Panc1 (cell line): Measurements from ENCODE around the gene RASD2. TPM values are rescaled to one million over a fixed set of nuclear protein-coding genes. Genes with fewer than 3 reads are reported as not detected.
A peak's percentile ranks its signal among the peaks of the same experiment; 100 is the strongest.

Experiments
- ATAC-seq: fragments of 200-7000 bp; cut with Tn5 transposase; 2 replicates; pipeline ENCODE4 v1.9.1; 2020; ENCODE audit warnings: mild to moderate bottlenecking, moderate library complexity
- BruUV-seq: library from RNA; stranded (reverse); fragments of 400-500 nt; replicated peaks from 2 replicates; lab custom pipeline; 2021; lab: Mats Ljungman, UMichigan
- CTCF ChIA-PET: fragments of 300-600 bp; sonication (Branson Sonifier 250); formaldehyde crosslinking; loops from one replicate; lab custom pipeline; 2022; ENCODE audit warnings: antibody characterized with exemption; lab: Charles Lee
- POLR2A ChIA-PET: fragments of 300-600 bp; sonication (Branson Sonifier 250); formaldehyde crosslinking; loops from one replicate; lab custom pipeline; 2022; ENCODE audit warnings: antibody characterized with exemption; lab: Charles Lee
- DNase-seq: peaks from one replicate; pipeline ENCODE4 v3.0.0-alpha.2; 2010; ENCODE audit warnings: low read depth, low spot score
- H3K27ac ChIP-seq: 2 replicates; pipeline ENCODE4 v1.5.1; 2011; ENCODE audit warnings: mild to moderate bottlenecking, low read length, inconsistent platforms
- H3K27me3 ChIP-seq: fragments of 200-500 bp; sonication (Bioruptor generic); 2 replicates; pipeline ENCODE4 v1.6.0; 2014; ENCODE audit warnings: low read length, inconsistent platforms; ENCODE audit not compliant: control insufficient read depth, insufficient read depth
- H3K36me3 ChIP-seq: fragments of 200-500 bp; sonication (Bioruptor generic); 2 replicates; pipeline ENCODE4 v1.5.1; 2014; ENCODE audit warnings: inconsistent platforms, mild to moderate bottlenecking, low read length, moderate library complexity; ENCODE audit not compliant: control insufficient read depth, insufficient read depth
- H3K4me1 ChIP-seq: 2 replicates; pipeline ENCODE4 v1.5.1; 2011; ENCODE audit warnings: inconsistent platforms, mild to moderate bottlenecking, low read length, moderate library complexity; ENCODE audit not compliant: control insufficient read depth, insufficient read depth
- H3K4me3 ChIP-seq, 2 experiments: 2 replicates each; pipeline ENCODE4 v1.5.1; 2011 to 2012; ENCODE audit warnings: low read depth in 2 of 2, low read length in 2 of 2, mild to moderate bottlenecking in 2 of 2, inconsistent platforms in 1 of 2, moderate library complexity in 1 of 2
- H3K9me3 ChIP-seq: fragments of 200-500 bp; sonication (Bioruptor generic); 2 replicates; pipeline ENCODE4 v1.5.1; 2014; ENCODE audit warnings: low read depth, mild to moderate bottlenecking, inconsistent platforms, low read length, moderate library complexity; ENCODE audit not compliant: control insufficient read depth, insufficient read depth
- POLR2AphosphoS5 ChIP-seq: IDR thresholded peaks from 2 replicates; pipeline ENCODE4 v1.6.1; 2012; ENCODE audit warnings: mild to moderate bottlenecking, low read depth, low read length, moderate library complexity
- SIN3A ChIP-seq: IDR thresholded peaks from 2 replicates; pipeline ENCODE4 v1.6.1; 2012; ENCODE audit warnings: low read depth, mild to moderate bottlenecking, low read length, moderate library complexity, borderline replicate concordance; ENCODE audit not compliant: insufficient read depth
- TCF7L2 ChIP-seq: IDR thresholded peaks from 2 replicates; pipeline ENCODE4 v1.6.1; 2011; ENCODE audit warnings: mild to moderate bottlenecking, low read depth, low read length, inconsistent platforms
- in situ Hi-C: cut with HindIII; loops from 2 replicates; pipeline ENCODE4 v1.10.0; 2016; ENCODE audit warnings: low sequenced_read_pairs, low pct_unique_long_range_greater_than_20kb
- intact Hi-C: fragments of 100-400 bp; cut with micrococcal nuclease; formaldehyde crosslinking; loops from one replicate; pipeline ENCODE4 v1.10.0; 2022; ENCODE audit not compliant: unreplicated experiment
- total RNA-seq: library from RNA; stranded (reverse); gene quantifications from one replicate; pipeline ENCODE4 v1.2.1, GENCODE V29; 2021; ENCODE audit not compliant: unreplicated experiment
- TF ChIP-seq, protein P1 (sequence below): fragments of 450-650 bp; IDR thresholded peaks from 2 replicates; pipeline ENCODE4 v1.5.1; 2017; ENCODE audit warnings: mild to moderate bottlenecking
- TF ChIP-seq, protein P2 (sequence below), 2 experiments: IDR thresholded peaks; 2 replicates each; pipeline ENCODE4 v1.6.1; 2011 to 2012; ENCODE audit warnings: low read depth in 2 of 2, control low read depth in 1 of 2, low read length in 1 of 2, mild to moderate bottlenecking in 1 of 2, moderate library complexity in 1 of 2; ENCODE audit not compliant: insufficient read depth in 1 of 2

Gene RASD2
- total RNA-seq, 1 experiment from 2014 or later, result 26.7 TPM

DNA sequence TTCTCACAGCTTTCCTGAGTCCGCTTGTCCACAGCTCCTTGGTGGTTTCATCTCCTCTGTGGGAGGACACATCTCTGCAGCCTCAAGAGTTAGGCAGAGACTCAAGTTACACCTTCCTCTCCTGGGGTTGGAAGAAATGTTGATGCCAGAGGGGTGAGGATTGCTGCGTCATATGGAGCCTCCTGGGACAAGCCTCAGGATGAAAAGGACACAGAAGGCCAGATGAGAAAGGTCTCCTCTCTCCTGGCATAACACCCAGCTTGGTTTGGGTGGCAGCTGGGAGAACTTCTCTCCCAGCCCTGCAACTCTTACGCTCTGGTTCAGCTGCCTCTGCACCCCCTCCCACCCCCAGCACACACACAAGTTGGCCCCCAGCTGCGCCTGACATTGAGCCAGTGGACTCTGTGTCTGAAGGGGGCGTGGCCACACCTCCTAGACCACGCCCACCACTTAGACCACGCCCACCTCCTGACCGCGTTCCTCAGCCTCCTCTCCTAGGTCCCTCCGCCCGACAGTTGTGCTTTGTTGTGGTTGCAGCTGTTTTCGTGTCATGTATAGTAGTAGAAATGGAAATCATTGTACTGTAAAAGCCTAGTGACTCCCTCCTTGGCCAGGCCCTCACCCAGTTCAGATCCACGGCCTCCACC, 11.7 kb downstream of the RASD2 start:
- DNase-seq (no peak), ATAC-seq (peak; percentile 69)
- in situ Hi-C loops (no loop called here), intact Hi-C loops (no loop called here)
- Histone ChIP-seq H3K36me3 (no peaks in the 10 kb centered on the region), H3K4me1 (peaks cover 5% of the 10 kb centered on the region; the same call in 1 of the 2 replicates), H3K4me3 (no peak overlapping the region), H3K27me3 (no peaks in the 10 kb centered on the region), H3K27ac (no peak overlapping the region), H3K9me3 (no peaks in the 10 kb centered on the region)
- TF ChIP-seq TCF7L2 (no peak), POLR2AphosphoS5 (no peak), SIN3A (no peak)
- TF ChIP-seq, protein P1, sequence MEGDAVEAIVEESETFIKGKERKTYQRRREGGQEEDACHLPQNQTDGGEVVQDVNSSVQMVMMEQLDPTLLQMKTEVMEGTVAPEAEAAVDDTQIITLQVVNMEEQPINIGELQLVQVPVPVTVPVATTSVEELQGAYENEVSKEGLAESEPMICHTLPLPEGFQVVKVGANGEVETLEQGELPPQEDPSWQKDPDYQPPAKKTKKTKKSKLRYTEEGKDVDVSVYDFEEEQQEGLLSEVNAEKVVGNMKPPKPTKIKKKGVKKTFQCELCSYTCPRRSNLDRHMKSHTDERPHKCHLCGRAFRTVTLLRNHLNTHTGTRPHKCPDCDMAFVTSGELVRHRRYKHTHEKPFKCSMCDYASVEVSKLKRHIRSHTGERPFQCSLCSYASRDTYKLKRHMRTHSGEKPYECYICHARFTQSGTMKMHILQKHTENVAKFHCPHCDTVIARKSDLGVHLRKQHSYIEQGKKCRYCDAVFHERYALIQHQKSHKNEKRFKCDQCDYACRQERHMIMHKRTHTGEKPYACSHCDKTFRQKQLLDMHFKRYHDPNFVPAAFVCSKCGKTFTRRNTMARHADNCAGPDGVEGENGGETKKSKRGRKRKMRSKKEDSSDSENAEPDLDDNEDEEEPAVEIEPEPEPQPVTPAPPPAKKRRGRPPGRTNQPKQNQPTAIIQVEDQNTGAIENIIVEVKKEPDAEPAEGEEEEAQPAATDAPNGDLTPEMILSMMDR, result no peak
- TF ChIP-seq, protein P2, sequence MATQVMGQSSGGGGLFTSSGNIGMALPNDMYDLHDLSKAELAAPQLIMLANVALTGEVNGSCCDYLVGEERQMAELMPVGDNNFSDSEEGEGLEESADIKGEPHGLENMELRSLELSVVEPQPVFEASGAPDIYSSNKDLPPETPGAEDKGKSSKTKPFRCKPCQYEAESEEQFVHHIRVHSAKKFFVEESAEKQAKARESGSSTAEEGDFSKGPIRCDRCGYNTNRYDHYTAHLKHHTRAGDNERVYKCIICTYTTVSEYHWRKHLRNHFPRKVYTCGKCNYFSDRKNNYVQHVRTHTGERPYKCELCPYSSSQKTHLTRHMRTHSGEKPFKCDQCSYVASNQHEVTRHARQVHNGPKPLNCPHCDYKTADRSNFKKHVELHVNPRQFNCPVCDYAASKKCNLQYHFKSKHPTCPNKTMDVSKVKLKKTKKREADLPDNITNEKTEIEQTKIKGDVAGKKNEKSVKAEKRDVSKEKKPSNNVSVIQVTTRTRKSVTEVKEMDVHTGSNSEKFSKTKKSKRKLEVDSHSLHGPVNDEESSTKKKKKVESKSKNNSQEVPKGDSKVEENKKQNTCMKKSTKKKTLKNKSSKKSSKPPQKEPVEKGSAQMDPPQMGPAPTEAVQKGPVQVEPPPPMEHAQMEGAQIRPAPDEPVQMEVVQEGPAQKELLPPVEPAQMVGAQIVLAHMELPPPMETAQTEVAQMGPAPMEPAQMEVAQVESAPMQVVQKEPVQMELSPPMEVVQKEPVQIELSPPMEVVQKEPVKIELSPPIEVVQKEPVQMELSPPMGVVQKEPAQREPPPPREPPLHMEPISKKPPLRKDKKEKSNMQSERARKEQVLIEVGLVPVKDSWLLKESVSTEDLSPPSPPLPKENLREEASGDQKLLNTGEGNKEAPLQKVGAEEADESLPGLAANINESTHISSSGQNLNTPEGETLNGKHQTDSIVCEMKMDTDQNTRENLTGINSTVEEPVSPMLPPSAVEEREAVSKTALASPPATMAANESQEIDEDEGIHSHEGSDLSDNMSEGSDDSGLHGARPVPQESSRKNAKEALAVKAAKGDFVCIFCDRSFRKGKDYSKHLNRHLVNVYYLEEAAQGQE (IDR thresholded peaks at IDR 0.05; ENCODE audit: insufficient read depth in 1 of 2, low read depth in 2 of 2, low read length in 1 of 2), result no peak
- no TSS peak for BruUV-seq
- CTCF ChIA-PET, result no interaction called here
- POLR2A ChIA-PET, result no interaction called here

DNA sequence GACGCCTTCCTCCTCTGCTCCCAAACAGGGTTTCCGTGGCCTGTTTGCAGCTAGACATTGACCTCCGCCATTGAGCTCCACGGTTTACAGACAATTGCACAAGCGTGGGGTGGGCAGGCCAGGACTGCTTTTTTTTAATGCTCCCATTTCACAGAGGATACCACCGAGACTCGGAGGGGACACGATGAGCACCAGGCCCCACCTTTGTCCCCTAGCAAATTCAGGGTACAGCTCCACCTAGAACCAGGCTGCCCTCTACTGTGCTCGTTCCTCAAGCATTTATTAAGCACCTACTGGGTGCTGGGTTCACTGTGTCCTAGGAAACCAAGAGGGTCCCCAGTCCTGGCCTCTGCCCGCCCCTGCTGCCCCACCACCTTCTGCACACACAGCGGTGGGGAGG, 12.2 kb downstream of the RASD2 start:
- Histone ChIP-seq H3K36me3 (no peaks in the 10 kb centered on the region), H3K27me3 (no peaks in the 10 kb centered on the region), H3K9me3 (no peaks in the 10 kb centered on the region), H3K4me1 (peaks cover 5% of the 10 kb centered on the region; the same call in 1 of the 2 replicates), H3K4me3 (no peak overlapping the region), H3K27ac (0 out of 2 replicates have a peak overlapping the region, but pooled peaks have one; percentile 7)
- no peak for ATAC-seq
- intact Hi-C loops, result no loop called here
- TF ChIP-seq, protein P1, result no peak
- TF ChIP-seq, protein P2 (IDR thresholded peaks at IDR 0.05; ENCODE audit: insufficient read depth in 1 of 2, low read depth in 2 of 2, low read length in 1 of 2), result no peak
- TF ChIP-seq SIN3A (no peak), TCF7L2 (no peak), POLR2AphosphoS5 (no peak)
- ChIA-PET CTCF (no interaction called here), POLR2A (interaction anchor here (0.6 kb wide), 1 partner anchor 11 kb away, joined by 3 read pairs; no protein-coding TSS in a partner anchor)
- no peak for DNase-seq
- BruUV-seq, result no TSS peak
- in situ Hi-C loops, result no loop called here
